ENCODE measurements around the gene FLRT1. TPM values are rescaled to one million over a fixed set of nuclear protein-coding genes. Genes with fewer than 3 reads are reported as not detected.

Gene FLRT1
- polyA plus RNA-seq, 2 of the 4 experiments (the other 2 are of a cell fraction) = 0.10 to 0.31 TPM

- H3K4me2 ChIP-seq = no peak overlapping the region
- no peaks in the 10 kb centered on the region for H3K9me3 ChIP-seq
- 72% methylated on average over 6 of the region's 22 CpGs for WGBS (ENCODE audit: missing lambda C conversion rate)
- CTCF ChIA-PET = interaction anchor here (0.8 to 3.4 kb wide), 4 partner anchors 13 to 126 kb away, joined by 3 to 16 read pairs (median 4); no protein-coding TSS in a partner anchor
- no peak overlapping the region for H3K4me3 ChIP-seq
- FAIRE-seq (no peak), ATAC-seq (no peak), DNase-seq (ENCODE audit: low read depth in 1 of 2, low spot score in 1 of 2) (no peak)
- H3K27ac ChIP-seq = no peak overlapping the region
- TF ChIP-seq SMC3 (IDR thresholded peaks at IDR 0.05) (no peak), HEYL (CRISPR knock-in tag; IDR thresholded peaks at IDR 0.05) (no peak), EP300 (IDR thresholded peaks at IDR 0.05) (no peak), EHMT2 (IDR thresholded peaks at IDR 0.05; ENCODE audit: low read depth) (no peak), HOXB5 (CRISPR knock-in tag; IDR thresholded peaks at IDR 0.05) (no peak), JUN (IDR thresholded peaks at IDR 0.05) (no peak), FOSB (CRISPR knock-in tag; IDR thresholded peaks at IDR 0.05) (no peak), NFE2L2 (conservative IDR thresholded peaks at IDR 0.05; ENCODE audit: low read length) (no peak), MYC (IDR thresholded peaks at IDR 0.05; ENCODE audit: borderline replicate concordance, low read length) (no peak), NR3C1 (IDR thresholded peaks at IDR 0.05) (no peak), EHF (CRISPR knock-in tag; IDR thresholded peaks at IDR 0.05) (no peak), MAX (IDR thresholded peaks at IDR 0.05) (no peak), FOSL2 (IDR thresholded peaks at IDR 0.05) (no peak), FOSL2 (CRISPR knock-in tag; IDR thresholded peaks at IDR 0.05) (no peak), ZSCAN20 (CRISPR knock-in tag; IDR thresholded peaks at IDR 0.05) (no peak)
- POLR2A ChIA-PET = no interaction called here
- peaks cover 8% of the 10 kb centered on the region for H3K4me1 ChIP-seq
These were observed 7.2 kb upstream of the FLRT1 start for GRCh38 chr11:64028398-64029115.

- ATAC-seq = no peak
- ChIA-PET CTCF (interaction anchor here (0.8 to 1.0 kb wide), 2 partner anchors 29 to 121 kb away, joined by 3 read pairs; no protein-coding TSS in a partner anchor), POLR2A (no interaction called here)
- H3K4me2 ChIP-seq = no peak overlapping the region
- FAIRE-seq = no peak
- H3K4me1 ChIP-seq = peaks cover 9% of the 10 kb centered on the region
- H3K27ac ChIP-seq = no peak overlapping the region
- H3K9me3 ChIP-seq = no peaks in the 10 kb centered on the region
- no peak for DNase-seq (ENCODE audit: low read depth in 1 of 2, low spot score in 1 of 2)
- TF ChIP-seq HOXB5 (CRISPR knock-in tag; IDR thresholded peaks at IDR 0.05) = no peak
- TF ChIP-seq PHF8 (IDR thresholded peaks at IDR 0.05; ENCODE audit: borderline replicate concordance, low read depth) = no peak
- no peak overlapping the region for H3K4me3 ChIP-seq
- 81% methylated on average over 7 of the region's 8 CpGs for WGBS (ENCODE audit: missing lambda C conversion rate)
These were observed 6.0 kb upstream of the FLRT1 start for GRCh38 chr11:64029773-64030172.

- DNase-seq (ENCODE audit: low read depth in 1 of 2, low spot score in 1 of 2) (no peak), ATAC-seq (no peak), FAIRE-seq (no peak)
- Histone ChIP-seq H3K9me3 (no peaks in the 10 kb centered on the region), H3K4me3 (no peak overlapping the region), H3K27ac (no peak overlapping the region), H3K4me2 (no peak overlapping the region), H3K4me1 (peaks cover 17% of the 10 kb centered on the region)
- TF ChIP-seq CHD4 (IDR thresholded peaks at IDR 0.05; ENCODE audit: borderline replicate concordance) = no peak
- TF ChIP-seq MAFK (IDR thresholded peaks at IDR 0.05; ENCODE audit: partially characterized antibody) = no peak
- no peak for TF ChIP-seq CHD2 (IDR thresholded peaks at IDR 0.05; ENCODE audit: low read length, partially characterized antibody)
- TF ChIP-seq USF2 (IDR thresholded peaks at IDR 0.05) = no peak
- TF ChIP-seq ATOH8 (CRISPR knock-in tag; IDR thresholded peaks at IDR 0.05; ENCODE audit: low read depth) = no peak
- no peak for TF ChIP-seq REST (IDR thresholded peaks at IDR 0.05)
- TF ChIP-seq NFE2L2 (conservative IDR thresholded peaks at IDR 0.05; ENCODE audit: low read length) = no peak
- TF ChIP-seq RARB (CRISPR knock-in tag; IDR thresholded peaks at IDR 0.05) = no peak
- TF ChIP-seq ZC3H11A (IDR thresholded peaks at IDR 0.05) = no peak
- no peak for TF ChIP-seq HOXA7 (CRISPR knock-in tag; IDR thresholded peaks at IDR 0.05)
- ChIA-PET POLR2A (no interaction called here), CTCF (interaction anchor here (1.0 to 3.3 kb wide), 4 partner anchors 10 to 122 kb away, joined by 3 to 12 read pairs (median 5); no protein-coding TSS in a partner anchor)
- WGBS (ENCODE audit: missing lambda C conversion rate) = 75% methylated on average over 3 of the region's 3 CpGs
These were observed 4.7 kb upstream of the FLRT1 start for GRCh38 chr11:64031001-64031400.

Data from A549 (cell line).